Midbrain (tissue), 1 donor: ENCODE measurements around the gene CACNA2D1.

ENCODE experiments used
- DNase-seq: peaks from one replicate; lab custom pipeline; 2025; lab: John Stamatoyannopoulos, UW

CACNA2D1 gene

DNA sequence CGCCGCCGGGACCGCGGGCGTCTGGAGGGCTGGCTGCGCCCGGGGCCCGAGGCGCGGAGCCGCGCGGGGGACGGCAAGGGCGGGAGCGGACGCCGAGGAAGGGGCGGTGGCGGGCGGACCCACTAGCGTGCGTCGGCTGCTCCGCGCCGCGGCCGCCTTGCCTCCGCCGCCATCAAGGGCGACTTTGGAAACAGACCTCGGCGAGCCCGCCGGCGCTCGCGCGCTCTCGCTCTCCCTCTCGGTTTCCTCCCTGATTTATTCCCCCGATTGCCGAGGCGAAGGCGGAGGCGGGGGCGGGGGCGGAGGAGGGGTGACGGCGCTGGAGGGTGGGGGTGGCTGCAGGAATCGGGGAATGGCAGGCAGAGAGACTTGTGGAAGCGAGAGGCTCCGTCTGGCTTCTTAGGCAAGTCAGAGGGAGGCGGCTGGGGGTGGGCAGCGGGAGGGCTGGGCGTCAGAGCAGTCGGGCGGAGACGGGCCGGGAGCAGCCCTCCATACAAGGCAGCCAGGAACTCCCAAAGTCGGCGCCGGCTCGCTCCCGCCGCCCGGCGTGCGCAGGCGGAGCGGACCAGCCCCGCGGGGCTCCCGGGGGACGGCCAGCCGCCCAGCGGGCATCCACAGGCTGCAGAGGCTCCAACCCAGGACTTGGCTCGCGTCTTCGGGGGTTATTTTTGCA, at the start of gene CACNA2D1:
TSS of gene CACNA2D1 (minus strand) at position 231 of the 673 bp plus-strand sequence.
- DNase-seq, result peak; percentile 77

DNA sequence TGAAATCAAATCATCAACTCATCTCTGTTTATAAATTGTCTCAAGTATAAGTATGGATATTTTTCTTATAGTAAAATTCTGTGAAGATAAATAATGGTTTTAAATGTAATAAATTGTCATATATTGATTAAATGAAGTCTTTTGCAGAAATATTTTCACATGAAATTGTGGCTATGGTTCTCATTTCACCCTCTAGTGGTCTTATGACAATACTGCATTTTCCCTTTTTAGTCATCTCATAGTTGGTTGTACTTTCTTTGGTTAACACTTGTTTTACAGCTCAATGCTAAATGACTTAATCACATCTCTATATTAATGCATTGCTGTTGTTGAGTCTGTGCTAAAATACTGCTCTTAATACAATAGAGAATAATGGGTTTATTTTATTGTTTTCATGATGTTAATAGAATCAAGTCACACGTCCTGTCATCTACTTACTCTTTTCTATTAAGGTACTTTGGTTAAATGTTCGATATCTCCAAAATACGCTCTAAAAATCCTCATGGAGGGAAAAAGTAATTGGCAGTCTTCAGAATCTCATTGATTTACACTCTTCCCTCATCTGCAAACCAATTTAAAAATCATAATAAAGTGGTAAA, 38.0 kb upstream of the CACNA2D1 start:
- DNase-seq, result peak; percentile 43

DNA sequence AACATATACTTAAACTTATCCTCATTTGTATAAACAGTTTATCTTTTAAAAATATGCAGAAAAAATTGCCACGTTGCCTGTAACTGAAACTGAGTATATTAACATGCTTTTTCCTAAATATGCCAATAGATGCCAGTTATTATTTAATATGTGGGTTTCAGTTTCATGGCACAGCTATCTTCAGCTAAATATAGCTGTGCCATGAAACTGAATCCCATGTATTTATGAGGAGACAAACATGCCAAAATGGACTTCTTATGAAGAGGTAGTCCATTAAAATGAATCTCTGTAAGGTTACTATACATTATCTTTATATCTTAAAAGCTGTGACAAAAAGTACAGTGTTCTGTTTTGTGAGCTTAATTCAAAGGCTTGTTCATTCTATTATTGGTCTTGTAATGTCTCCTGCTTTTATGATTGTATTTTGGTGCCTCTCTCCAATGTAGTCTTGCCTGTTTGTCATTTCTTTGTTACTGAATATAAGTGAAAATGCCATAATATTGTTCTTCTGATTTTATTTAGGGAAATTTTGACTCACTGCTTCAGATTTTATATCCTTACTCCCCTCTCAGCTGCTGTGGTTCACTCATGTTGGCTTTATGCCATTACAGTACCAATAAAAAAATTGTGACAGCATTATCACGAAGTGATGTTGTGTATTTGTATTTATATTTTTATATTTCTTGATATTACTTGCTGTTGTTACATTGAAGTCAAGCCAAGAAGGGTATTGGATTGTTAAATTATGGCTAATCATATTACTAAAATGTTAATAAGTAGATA, 34.3 kb upstream of the CACNA2D1 start:
- no peak for DNase-seq

DNA sequence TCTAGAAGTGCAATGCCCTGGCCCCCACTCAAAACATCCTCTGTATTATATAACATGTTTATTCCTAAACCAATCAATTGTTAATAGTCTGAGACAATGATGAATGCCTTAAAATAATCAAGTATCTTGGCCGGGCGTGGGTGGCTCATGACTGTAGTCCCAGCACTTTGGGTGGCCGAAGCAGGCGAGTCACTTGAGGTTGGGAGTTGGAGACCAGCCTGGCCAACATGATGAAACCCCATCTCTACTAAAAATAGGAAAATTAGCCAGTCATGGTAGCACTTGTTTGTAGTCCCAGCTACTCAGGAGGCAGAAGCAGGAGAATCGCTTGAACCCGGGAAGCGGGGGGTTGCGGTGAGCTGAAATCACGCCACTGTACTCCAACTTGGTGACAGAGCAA, 29.4 kb upstream of the CACNA2D1 start:
- no peak for DNase-seq

DNA sequence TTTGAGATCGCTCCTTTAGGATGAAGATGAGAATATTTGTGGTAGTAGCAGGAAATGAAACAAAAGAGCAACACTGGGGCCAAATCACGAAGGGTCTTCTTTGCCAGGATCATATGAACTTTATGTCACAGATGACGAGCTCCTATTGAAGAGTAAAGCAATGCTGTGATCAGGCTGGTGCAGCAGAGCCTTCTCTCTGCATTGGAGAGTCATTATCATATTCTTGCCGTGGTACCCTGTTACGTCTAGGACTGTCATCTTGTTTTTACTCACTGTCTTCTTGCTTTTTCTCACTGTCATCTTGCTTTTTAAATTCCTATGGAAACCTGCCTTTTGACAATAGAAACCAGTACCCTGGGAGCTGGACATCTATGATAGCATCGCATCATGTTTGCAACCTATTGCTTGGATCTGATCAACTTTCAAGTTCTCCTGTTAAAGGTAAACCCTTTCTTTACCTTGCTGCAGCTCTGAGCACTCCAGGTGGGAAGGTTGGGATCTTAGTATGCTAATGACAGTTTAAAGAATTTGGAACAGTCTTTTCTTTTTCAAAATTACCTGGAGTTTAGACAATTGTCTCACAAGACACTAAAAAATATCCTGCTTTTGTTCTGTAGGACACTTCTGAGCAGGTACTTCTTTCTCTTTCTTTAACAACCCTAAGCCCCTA, 27.9 kb upstream of the CACNA2D1 start:
- DNase-seq, result no peak

DNA sequence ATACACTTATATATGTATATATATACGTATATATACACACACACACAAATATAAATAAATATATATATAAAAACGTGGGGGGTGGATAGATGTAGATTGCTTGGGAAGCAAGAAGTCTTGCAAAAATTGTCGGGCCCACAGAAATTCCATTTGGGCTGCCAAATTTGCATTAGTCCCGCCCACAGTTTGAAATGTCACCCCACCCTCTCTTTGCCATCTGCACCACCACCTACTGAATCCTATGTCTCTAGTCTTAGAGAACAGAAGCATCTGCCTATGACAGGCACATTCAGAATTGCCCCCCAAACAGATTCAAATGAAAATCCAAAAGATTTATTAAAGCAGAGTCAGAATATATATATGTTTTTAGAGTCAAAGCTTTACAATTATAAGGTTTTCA, 25.6 kb upstream of the CACNA2D1 start:
- DNase-seq, result no peak

DNA sequence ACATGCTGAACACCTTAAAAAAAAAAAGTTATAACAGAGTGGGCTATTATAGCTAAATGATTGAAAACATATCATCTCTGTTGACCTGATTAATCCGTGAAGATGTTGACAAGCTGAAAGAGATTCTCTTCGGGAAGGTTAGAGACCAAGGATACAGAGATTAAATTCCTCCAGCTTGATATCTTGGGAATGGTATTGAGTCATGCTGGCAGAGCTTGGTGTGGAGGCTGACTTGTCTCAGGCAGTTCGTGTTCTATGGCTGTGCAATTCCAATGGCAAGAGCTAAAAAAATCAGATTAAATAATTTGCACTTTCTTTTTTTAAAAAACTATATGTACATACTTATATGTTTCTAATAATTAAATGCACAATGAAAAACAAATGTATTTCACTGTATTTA, 24.9 kb upstream of the CACNA2D1 start:
- DNase-seq, result no peak

DNA sequence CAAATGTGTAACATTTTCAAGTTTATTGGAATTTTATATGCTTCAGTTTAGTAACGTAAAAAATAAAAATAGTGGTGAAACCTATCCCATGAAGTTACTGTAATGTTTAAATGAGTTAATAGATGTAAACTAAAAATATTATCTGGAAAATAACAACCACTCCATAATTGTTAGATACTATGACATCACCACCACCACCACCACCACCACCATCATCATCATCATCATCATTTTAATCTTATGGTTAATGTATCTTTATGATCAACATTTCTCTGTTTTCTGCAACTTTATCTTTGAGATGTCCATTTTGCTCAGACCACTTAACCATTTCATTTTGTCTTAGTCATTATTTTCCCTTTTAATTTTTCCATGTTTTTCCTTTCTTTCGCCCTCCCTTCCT, 23.4 kb upstream of the CACNA2D1 start:
- no peak for DNase-seq

DNA sequence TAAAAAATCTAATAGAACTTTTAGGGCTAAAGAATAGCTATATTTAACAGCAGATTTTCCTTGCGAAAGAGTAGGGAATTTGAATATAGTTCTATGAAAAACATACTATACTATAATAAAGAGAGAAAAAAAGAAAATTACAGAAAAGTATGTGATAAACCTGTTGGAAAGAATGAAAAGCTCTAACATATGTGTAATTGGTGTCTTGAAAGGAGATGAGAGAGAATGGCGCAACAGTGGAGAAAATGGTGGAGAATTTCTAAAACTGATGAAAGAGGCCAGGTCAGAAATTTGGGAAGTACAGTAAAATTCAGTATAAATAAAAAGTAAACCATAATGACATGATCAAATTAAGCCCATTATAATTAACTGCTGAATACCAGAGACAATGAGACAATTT, 20.8 kb upstream of the CACNA2D1 start:
- no peak for DNase-seq

DNA sequence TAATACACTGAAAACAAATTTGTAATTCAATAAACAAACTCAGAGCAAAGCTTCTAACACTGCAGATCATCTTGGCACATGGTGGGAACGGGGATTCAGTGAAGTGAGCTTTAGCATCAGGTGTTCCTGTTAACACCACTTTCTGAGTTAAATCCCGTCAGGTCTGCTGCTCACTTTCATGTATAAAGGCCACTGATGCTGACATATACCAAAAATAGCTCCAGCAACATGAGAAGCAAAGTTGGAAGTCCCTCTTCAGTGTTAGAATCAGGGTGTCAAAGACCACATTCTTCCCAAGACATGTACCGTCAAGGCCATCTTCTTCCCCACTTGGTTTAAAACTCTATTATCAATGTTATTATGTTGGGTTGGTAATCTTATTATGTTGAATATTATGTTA, 11.7 kb upstream of the CACNA2D1 start:
- DNase-seq, result no peak

DNA sequence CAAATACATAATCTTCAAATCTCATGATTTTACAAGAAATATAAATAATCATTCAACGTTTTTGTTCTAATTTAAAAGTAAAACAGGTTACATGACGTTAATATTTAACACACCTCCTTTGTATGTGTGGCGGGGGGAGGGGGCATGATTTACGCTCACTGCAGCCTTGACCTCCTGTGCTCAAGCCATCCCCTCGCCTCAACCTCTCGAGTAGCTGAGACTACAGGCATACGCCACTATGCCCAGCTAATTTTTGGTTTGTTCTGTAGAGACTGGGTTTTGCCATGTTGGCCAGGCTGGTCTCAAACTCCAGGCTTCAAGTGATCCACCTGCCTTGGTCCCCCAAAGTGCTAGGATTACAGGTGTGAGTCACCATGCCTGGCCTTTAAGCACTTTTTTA, 7.2 kb upstream of the CACNA2D1 start:
- no peak for DNase-seq

DNA sequence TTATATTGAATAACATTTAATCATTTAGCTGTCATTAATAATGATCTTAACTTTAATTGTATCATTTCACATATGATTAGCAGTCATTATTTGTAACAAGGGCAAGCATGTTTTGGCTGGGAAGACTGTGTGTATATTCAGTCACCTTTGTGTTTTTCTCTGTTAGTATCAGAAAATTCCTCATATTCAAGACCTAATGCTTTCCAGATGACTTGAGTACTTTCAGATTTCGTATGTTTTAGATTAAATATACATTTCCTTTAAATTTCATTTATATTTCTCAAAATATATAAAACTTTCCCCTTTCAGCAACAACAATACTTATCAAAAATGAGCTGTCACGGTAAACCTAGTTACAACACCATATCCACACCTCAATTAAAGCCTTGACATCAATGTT, 6.3 kb upstream of the CACNA2D1 start:
- no peak for DNase-seq

DNA sequence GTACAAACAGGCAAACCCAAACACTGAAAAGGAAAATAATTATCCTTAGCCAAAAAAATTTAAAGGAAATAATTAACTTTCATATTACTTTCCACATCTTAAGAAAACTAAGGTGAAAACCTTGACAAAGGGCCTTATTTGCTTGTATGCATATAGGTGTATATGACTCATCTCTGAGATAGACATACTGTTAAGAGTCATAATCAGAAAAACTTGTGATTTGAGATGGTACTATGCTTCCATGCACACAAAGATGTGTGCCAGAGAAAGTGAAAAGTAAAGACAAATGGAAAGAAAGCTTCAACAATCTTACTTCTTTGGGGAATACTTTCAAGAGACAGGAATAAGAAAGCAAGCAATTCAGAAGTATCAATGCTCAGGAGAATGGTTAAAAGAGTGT, 3.3 kb upstream of the CACNA2D1 start:
- no peak for DNase-seq

DNA sequence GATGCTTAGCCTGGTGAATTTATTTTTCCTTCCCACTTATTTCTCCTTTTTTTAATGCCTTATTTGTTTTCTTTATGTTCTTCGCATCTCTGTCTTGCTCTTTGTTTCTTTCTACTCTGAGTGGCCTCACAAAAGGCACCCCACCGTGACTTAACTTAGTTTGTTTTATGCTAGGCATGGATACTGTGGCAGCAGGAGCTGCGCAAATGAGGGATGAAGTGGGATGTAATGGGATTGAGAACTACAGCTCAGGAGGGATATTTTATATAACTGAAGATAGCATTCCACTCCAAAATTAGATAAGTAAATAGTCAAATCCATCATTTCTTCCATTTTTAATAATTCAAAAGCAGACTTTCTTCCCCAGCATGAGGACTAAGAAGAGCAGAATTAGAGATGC, 1.7 kb upstream of the CACNA2D1 start:
- DNase-seq, result no peak

DNA sequence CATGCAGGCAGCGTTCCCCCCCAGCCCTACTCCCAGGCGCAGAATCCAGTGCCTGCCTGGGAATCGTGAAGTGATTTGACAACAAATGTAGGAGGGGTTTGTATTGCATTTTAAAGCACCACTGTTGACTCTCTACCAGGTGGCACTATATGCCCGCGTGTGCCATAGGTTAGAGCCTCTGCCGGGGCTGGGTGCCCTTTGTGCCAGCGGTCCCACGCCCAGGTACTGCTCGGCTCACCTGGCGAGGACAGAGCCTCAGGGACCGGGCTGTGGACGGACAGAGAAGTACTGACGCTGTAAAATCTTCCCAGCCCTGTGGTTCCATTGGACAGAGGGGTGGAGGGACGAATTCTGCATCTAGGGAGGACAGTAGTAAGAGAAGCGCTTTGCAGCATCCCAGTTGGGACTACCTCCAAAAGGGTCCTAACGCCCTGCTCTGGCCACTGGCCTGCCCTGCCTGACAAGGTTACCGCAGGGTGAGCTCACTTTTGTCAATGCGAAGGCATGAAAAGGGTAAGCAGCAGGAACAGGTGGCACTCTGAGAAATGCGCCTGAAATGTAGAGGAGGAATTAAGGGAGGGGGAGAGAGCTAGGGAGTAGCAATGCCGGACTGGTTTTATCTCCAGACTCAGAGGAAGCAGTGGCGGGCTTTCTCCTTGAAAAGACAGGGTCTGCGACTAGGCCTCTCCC, 788 bp upstream of the CACNA2D1 start:
- no peak for DNase-seq

DNA sequence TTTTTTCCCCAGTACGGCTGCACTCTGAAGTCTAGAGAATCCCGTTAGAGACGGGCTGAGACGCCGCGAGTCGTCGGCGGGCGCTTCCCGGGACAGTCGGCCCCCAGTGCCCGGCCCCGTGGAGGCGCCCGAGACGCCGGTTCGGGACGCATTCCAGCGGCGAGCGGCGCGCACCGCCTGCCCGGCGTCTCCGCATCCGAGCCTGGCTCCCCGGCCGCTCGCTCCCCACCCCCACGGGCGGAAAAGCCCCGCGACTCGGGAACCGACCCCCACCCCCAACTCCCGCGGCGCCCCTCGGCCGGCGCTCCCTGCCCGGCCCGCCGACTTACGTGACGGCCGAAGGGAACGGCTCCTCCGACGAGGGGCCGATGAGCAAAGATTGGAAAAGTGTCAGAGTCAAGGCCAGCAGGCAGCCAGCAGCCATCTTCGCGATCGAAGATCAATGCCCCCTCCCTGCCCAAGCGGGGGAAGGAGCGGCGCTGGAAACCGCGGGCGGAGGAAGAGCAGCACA, 486 bp downstream of the CACNA2D1 start:
- DNase-seq, result peak; percentile 58

DNA sequence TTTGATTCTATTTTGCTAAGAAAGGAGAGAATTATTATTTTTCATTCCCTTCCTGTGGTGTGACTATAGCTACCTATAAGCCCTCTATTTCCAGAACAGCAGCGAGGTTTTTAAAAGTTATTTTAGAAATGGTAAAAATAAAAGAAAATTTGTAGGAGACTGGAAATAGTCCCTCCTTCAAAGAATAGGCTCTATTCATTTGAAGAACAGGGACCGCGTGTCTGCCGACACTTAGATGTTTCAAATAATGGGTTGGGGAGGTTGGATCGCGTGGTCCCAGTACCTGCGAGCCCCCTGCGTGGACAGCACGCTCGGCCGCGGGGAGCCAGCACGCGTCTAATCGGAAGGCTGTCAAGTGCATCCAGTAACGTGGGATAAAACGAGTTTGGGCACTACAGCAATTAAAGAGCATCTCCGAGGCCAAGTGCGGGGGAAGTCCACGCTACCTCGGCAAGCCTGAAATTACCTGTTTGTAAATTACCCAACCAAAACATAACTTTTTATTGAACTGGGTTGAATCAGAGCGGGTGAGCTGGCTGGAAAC, 1.0 kb downstream of the CACNA2D1 start:
- no peak for DNase-seq

DNA sequence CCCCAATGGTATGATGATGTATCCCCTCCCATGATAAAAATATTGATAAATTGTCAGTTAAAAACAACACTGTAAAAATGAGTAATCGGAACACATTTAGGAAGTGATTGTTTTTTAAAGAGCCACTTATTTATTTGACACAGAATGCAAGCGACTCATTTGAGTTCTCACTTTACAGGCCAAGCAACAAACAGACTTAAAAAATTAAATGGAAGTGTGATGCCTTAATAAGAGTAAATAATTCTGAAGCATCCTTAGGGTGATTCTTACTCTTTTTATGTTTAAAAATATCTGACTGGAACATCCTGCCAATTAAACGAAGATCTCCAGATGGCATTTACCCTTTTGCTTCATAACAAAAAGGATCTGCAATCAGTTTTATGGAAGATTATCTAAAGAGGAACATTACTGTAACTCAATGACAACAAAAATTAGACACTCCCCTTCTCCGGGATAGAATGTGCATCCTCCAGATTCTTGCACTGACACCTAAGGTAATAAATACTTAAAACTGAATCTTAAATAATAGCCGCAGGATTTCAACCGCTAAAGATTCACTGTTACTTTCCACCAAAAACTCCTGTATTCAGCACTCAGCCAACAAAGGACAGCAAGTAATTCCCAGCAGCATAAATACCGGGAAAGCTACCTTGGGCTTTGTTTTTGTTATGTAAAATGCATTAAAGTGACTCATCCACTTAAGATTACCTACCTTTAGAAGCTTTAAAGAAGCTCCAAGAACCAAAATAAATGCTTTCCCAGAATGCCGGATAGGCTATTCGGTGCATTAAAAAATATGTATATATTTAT, 1.7 kb downstream of the CACNA2D1 start:
- DNase-seq, result no peak

DNA sequence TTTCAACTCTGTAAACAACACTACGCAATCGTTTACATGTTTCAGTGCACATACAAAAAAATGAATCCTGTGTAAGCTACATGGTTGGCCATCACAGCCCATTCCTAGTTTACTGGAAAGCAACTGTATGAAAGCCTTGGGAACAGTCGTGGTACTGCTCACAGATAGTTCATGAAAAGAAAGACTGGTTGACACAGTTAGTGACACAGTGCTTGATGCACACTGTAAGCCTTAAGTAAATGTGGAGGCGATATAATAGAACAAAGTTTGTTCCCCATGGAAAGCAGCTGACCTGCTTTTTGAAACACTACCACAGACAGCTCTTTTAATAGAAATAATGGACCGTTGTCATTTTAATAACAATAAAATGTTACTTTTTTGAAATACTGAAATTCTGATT, 5.1 kb downstream of the CACNA2D1 start:
- no peak for DNase-seq

DNA sequence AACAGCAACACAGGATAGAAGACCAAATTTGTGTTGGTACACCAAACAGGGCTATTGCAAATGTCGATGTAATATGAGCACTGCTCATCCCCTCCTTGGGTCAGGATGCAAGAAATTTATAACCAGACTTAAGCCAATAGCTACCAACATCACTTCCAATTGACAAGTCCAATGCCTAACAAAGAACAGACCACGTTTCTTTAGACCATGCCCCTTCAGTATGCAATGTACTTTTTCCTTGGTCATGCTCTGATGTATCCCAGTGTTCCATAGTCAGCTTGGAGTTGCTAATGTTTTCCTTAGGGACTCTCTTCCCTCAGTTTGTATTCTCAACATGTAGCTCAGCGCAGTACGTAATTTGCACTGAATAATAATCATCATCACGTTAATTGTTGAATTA, 7.8 kb downstream of the CACNA2D1 start:
- no peak for DNase-seq
